WTC11 (cell line): ENCODE results near the gene IFI27. TPM values are rescaled to one million over a fixed set of nuclear protein-coding genes. Genes with fewer than 3 reads are reported as not detected.
"Not testable (repeated sequence)": the region's sequence is repeated elsewhere in the genome, so short reads cannot be mapped to it uniquely, and the experiment has no call there.

Source experiments
- ATAC-seq: fragments of 200-7000 bp; cut with Tn5 transposase; 2 replicates; pipeline ENCODE4 v1.10.0; 2021; ENCODE audit warnings: mild to moderate bottlenecking, moderate library complexity
- CTCF ChIA-PET: fragments of 300-600 bp; sonication (Branson Sonifier 250); formaldehyde crosslinking; loops from one replicate; lab custom pipeline; 2021; ENCODE audit warnings: antibody characterized with exemption; lab: Charles Lee
- POLR2A ChIA-PET: fragments of 350-600 bp; sonication (Branson Sonifier 250); formaldehyde crosslinking; loops from one replicate; lab custom pipeline; 2021; ENCODE audit warnings: antibody characterized with exemption; lab: Charles Lee
- DNase-seq: peaks from one replicate; pipeline ENCODE4 v3.0.0; 2021; ENCODE audit warnings: low spot score
- H3K27ac Mint-ChIP-seq: 2 replicates; pipeline ENCODE4 v1.8.0; 2021; ENCODE audit warnings: mixed read lengths
- H3K27me3 Mint-ChIP-seq: 2 replicates; pipeline ENCODE4 v1.8.0; 2021; ENCODE audit warnings: low read depth, mild to moderate bottlenecking, moderate library complexity, mixed read lengths
- H3K36me3 Mint-ChIP-seq: 2 replicates; pipeline ENCODE4 v1.8.0; 2021; ENCODE audit warnings: mixed read lengths
- H3K4me1 Mint-ChIP-seq: 2 replicates; pipeline ENCODE4 v1.8.0; 2022; ENCODE audit warnings: mixed read lengths
- H3K4me3 Mint-ChIP-seq: 2 replicates; pipeline ENCODE4 v1.8.0; 2021; ENCODE audit warnings: mild to moderate bottlenecking, moderate library complexity, mixed read lengths
- H3K9me3 Mint-ChIP-seq: 2 replicates; pipeline ENCODE4 v1.8.0; 2021; ENCODE audit warnings: mixed read lengths
- FOXK1 ChIP-seq: sonication (generic); formaldehyde crosslinking; IDR thresholded peaks from 2 replicates; pipeline ENCODE4 v1.8.0; 2022; ENCODE audit warnings: mild to moderate bottlenecking, moderate library complexity, missing genetic modification reagents
- GTF2I ChIP-seq: fragments of 250-450 bp; sonication (Bioruptor Pico); conservative IDR thresholded peaks from 2 replicates; pipeline ENCODE4 v1.4.0; 2021; ENCODE audit warnings: mild to moderate bottlenecking
- KAT7 ChIP-seq: sonication (generic); formaldehyde crosslinking; IDR thresholded peaks from 2 replicates; pipeline ENCODE4 v1.8.1; 2023; ENCODE audit warnings: missing genetic modification reagents, mild to moderate bottlenecking, borderline replicate concordance
- MYBL2 ChIP-seq: sonication (generic); formaldehyde crosslinking; IDR thresholded peaks from 2 replicates; pipeline ENCODE4 v1.8.1; 2023; ENCODE audit warnings: mild to moderate bottlenecking, moderate library complexity, missing genetic modification reagents
- NR3C1 ChIP-seq: sonication (generic); formaldehyde crosslinking; conservative IDR thresholded peaks from 2 replicates; pipeline ENCODE4 v1.8.1; 2023; ENCODE audit warnings: low read depth, mild to moderate bottlenecking, missing genetic modification reagents
- ZBTB21 ChIP-seq: sonication (generic); formaldehyde crosslinking; IDR thresholded peaks from 2 replicates; pipeline ENCODE4 v1.8.1; 2023; ENCODE audit warnings: mild to moderate bottlenecking, missing genetic modification reagents, borderline replicate concordance
- ZNF232 ChIP-seq: sonication (generic); formaldehyde crosslinking; IDR thresholded peaks from 2 replicates; pipeline ENCODE4 v1.8.0; 2022; ENCODE audit warnings: mild to moderate bottlenecking, missing genetic modification reagents
- ZNF396 ChIP-seq: fragments of 250-450 bp; sonication (Bioruptor Pico); IDR thresholded peaks from 2 replicates; pipeline ENCODE4 v1.8.0; 2021; ENCODE audit warnings: mild to moderate bottlenecking, moderate library complexity, borderline replicate concordance
- ZNF423 ChIP-seq: fragments of 250-450 bp; sonication (Bioruptor Pico); IDR thresholded peaks from 2 replicates; pipeline ENCODE4 v2.1.2; 2022; ENCODE audit warnings: mild to moderate bottlenecking, moderate library complexity
- total RNA-seq: library from RNA; stranded (reverse); gene quantifications from 3 replicates; pipeline ENCODE4 v1.2.3, GENCODE V29; 2021
- TF ChIP-seq, protein P1 (sequence below): sonication (generic); formaldehyde crosslinking; IDR thresholded peaks from 2 replicates; pipeline ENCODE4 v1.8.0; 2022; ENCODE audit warnings: mild to moderate bottlenecking, missing genetic modification reagents
- TF ChIP-seq, protein P2 (sequence below): sonication (generic); formaldehyde crosslinking; IDR thresholded peaks from 2 replicates; pipeline ENCODE4 v1.8.0; 2023; ENCODE audit warnings: missing genetic modification reagents
- TF ChIP-seq, protein P3 (sequence below): sonication (generic); formaldehyde crosslinking; IDR thresholded peaks from 2 replicates; pipeline ENCODE4 v1.8.0; 2022; ENCODE audit warnings: missing genetic modification reagents
- TF ChIP-seq, protein P4 (sequence below): sonication (generic); formaldehyde crosslinking; IDR thresholded peaks from 2 replicates; pipeline ENCODE4 v1.8.1; 2023; ENCODE audit warnings: mild to moderate bottlenecking, moderate library complexity, missing genetic modification reagents
- TF ChIP-seq, protein P5 (sequence below): fragments of 250-450 bp; sonication (Bioruptor Pico); conservative IDR thresholded peaks from 2 replicates; pipeline ENCODE4 v1.9.0; 2021; ENCODE audit warnings: mild to moderate bottlenecking
- TF ChIP-seq, protein P6 (sequence below): sonication (generic); formaldehyde crosslinking; IDR thresholded peaks from 2 replicates; pipeline ENCODE4 v1.8.1; 2023; ENCODE audit warnings: mild to moderate bottlenecking, missing genetic modification reagents, moderate library complexity
- TF ChIP-seq, protein P7 (sequence below): sonication (generic); formaldehyde crosslinking; IDR thresholded peaks from 2 replicates; pipeline ENCODE4 v1.8.0; 2022; ENCODE audit warnings: mild to moderate bottlenecking, missing genetic modification reagents

IFI27 gene
- total RNA-seq, 1 experiment from 2014 or later: 1.8 TPM

DNA sequence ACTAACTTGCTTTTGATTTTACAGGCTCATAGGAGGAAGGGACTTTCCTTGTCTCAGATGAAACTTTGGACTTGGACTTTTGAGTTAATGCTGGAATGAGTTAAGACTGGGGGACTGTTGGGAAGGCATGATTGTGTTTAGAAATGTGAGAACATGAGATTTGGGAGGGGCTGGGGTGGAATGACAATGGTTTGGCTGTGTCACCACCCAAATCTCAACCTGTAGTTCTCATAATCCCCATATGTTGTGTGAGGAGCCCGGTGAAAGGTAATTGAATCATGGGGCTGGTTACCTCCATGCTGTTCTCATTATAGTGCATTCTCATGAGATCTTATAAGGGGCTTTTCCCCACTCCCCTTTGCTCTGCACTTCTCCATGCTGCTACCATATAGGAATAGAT, 45.6 kb downstream of the IFI27 start:
- H3K9me3 Mint-ChIP-seq: peaks cover 30% of the 10 kb centered on the region
- POLR2A ChIA-PET, DNase-seq, H3K4me3 Mint-ChIP-seq, ATAC-seq, H3K4me1 Mint-ChIP-seq, H3K36me3 Mint-ChIP-seq, H3K27ac Mint-ChIP-seq, CTCF ChIA-PET, H3K27me3 Mint-ChIP-seq: not testable (repeated sequence)

DNA sequence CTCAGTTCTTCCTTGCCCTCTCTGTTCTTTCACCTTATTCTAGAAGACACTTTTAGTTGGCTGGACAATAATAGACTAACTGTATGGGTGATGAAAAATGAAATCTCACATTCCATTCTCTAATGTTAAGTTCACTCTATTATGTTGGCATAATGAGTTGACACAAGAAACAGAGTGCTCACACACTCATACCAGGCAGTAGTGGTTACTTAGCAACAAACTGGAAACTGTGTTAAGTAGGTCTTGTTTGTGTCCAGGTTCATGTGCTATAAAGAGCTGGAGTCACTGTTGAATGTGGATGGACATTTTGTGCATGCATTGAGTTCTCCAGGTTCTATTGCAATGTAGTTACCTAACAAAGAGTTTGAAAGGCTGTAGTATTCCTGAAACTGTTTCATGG, 46.7 kb downstream of the IFI27 start:
- CTCF ChIA-PET: no interaction called here
- TF ChIP-seq ZNF423 (no peak), KAT7 (CRISPR knock-in tag) (no peak), ZNF396 (no peak), ZNF232 (no peak), GTF2I (CRISPR knock-in tag) (no peak), NR3C1 (CRISPR knock-in tag) (no peak), MYBL2 (no peak), FOXK1 (CRISPR knock-in tag) (no peak), ZBTB21 (CRISPR knock-in tag) (no peak)
- TF ChIP-seq, protein P1, sequence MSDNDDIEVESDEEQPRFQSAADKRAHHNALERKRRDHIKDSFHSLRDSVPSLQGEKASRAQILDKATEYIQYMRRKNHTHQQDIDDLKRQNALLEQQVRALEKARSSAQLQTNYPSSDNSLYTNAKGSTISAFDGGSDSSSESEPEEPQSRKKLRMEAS (CRISPR knock-in tag): no peak
- TF ChIP-seq, protein P2, sequence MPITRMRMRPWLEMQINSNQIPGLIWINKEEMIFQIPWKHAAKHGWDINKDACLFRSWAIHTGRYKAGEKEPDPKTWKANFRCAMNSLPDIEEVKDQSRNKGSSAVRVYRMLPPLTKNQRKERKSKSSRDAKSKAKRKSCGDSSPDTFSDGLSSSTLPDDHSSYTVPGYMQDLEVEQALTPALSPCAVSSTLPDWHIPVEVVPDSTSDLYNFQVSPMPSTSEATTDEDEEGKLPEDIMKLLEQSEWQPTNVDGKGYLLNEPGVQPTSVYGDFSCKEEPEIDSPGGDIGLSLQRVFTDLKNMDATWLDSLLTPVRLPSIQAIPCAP (CRISPR knock-in tag): no peak
- TF ChIP-seq, protein P3, sequence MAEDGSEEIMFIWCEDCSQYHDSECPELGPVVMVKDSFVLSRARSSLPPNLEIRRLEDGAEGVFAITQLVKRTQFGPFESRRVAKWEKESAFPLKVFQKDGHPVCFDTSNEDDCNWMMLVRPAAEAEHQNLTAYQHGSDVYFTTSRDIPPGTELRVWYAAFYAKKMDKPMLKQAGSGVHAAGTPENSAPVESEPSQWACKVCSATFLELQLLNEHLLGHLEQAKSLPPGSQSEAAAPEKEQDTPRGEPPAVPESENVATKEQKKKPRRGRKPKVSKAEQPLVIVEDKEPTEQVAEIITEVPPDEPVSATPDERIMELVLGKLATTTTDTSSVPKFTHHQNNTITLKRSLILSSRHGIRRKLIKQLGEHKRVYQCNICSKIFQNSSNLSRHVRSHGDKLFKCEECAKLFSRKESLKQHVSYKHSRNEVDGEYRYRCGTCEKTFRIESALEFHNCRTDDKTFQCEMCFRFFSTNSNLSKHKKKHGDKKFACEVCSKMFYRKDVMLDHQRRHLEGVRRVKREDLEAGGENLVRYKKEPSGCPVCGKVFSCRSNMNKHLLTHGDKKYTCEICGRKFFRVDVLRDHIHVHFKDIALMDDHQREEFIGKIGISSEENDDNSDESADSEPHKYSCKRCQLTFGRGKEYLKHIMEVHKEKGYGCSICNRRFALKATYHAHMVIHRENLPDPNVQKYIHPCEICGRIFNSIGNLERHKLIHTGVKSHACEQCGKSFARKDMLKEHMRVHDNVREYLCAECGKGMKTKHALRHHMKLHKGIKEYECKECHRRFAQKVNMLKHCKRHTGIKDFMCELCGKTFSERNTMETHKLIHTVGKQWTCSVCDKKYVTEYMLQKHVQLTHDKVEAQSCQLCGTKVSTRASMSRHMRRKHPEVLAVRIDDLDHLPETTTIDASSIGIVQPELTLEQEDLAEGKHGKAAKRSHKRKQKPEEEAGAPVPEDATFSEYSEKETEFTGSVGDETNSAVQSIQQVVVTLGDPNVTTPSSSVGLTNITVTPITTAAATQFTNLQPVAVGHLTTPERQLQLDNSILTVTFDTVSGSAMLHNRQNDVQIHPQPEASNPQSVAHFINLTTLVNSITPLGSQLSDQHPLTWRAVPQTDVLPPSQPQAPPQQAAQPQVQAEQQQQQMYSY: no peak
- TF ChIP-seq, protein P4, sequence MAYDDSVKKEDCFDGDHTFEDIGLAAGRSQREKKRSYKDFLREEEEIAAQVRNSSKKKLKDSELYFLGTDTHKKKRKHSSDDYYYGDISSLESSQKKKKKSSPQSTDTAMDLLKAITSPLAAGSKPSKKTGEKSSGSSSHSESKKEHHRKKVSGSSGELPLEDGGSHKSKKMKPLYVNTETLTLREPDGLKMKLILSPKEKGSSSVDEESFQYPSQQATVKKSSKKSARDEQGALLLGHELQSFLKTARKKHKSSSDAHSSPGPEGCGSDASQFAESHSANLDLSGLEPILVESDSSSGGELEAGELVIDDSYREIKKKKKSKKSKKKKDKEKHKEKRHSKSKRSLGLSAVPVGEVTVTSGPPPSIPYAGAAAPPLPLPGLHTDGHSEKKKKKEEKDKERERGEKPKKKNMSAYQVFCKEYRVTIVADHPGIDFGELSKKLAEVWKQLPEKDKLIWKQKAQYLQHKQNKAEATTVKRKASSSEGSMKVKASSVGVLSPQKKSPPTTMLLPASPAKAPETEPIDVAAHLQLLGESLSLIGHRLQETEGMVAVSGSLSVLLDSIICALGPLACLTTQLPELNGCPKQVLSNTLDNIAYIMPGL (CRISPR knock-in tag): no peak
- TF ChIP-seq, protein P5, sequence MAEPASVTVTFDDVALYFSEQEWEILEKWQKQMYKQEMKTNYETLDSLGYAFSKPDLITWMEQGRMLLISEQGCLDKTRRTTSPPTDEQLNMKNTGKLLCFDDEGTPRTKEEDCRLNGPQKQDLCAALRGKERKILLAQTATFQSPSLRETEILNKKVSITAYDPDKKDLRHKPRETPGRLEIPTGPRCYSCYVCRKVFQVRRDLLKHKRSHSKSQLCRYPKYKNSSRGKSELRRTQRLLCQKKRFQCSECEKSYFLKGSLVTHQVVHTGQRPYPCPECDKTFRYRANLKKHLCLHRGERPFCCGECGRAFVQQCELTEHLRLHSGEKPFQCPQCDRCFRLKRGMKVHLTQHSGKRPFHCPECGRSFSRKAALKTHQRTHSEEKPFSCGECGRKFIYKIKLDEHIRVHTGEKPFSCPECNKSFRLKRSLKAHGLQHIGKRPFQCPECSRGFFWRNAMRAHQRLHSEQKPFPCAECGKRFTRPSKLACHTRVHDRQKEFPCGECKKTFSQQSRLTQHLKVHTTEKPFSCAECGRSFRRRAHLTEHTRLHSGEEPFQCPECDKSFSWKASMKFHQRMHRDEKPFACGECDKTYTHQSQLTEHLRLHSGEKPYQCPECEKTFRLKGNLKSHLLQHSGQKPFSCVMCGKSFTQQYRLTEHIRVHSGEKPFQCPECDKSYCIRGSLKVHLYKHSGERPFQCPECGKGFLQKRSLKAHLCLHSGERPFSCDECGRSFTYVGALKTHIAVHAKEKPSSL (CRISPR knock-in tag): no peak
- TF ChIP-seq, protein P6, sequence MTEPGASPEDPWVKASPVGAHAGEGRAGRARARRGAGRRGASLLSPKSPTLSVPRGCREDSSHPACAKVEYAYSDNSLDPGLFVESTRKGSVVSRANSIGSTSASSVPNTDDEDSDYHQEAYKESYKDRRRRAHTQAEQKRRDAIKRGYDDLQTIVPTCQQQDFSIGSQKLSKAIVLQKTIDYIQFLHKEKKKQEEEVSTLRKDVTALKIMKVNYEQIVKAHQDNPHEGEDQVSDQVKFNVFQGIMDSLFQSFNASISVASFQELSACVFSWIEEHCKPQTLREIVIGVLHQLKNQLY (CRISPR knock-in tag): no peak
- TF ChIP-seq, protein P7, sequence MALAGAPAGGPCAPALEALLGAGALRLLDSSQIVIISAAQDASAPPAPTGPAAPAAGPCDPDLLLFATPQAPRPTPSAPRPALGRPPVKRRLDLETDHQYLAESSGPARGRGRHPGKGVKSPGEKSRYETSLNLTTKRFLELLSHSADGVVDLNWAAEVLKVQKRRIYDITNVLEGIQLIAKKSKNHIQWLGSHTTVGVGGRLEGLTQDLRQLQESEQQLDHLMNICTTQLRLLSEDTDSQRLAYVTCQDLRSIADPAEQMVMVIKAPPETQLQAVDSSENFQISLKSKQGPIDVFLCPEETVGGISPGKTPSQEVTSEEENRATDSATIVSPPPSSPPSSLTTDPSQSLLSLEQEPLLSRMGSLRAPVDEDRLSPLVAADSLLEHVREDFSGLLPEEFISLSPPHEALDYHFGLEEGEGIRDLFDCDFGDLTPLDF: no peak
- ATAC-seq: no peak

More for the DNA sequence above, 46.7 kb downstream of the IFI27 start:
- no peaks in the 10 kb centered on the region for H3K4me1 Mint-ChIP-seq
- no peak for DNase-seq
- peaks cover 9% of the 10 kb centered on the region for H3K36me3 Mint-ChIP-seq
- H3K27ac Mint-ChIP-seq: no peak overlapping the region
- POLR2A ChIA-PET: no interaction called here
- H3K27me3 Mint-ChIP-seq: no peaks in the 10 kb centered on the region; the same call in none of the 2 replicates
- no peak overlapping the region for H3K4me3 Mint-ChIP-seq
- H3K9me3 Mint-ChIP-seq: peaks cover 30% of the 10 kb centered on the region
